ENCODE results near the gene SLC25A12. TPM values are rescaled to one million over a fixed set of nuclear protein-coding genes. Genes with fewer than 3 reads are reported as not detected.

The SLC25A12 gene
- 10 to 100 TPM; 12.0 to 31.1 (median 22.1) TPM for total RNA-seq

GRCh38 chr2:171893824-171894611, at the start of gene SLC25A12:
Gene SLC25A12 (minus strand): TSS chr2:171894244. CDS start chr2:171894214, 30 bp downstream.
- H3K4me3 ChIP-seq: peak within 1 kb of the TSS; percentile 75 to 97 (median 84)
- peaks cover 0 to 17% (median 0%) of the 10 kb centered on the region in 3 donors for H3K36me3 ChIP-seq
- peak within 1 kb of the TSS; percentile 84 to 94 (median 91) for H3K27ac ChIP-seq
- peak; percentile 29 for DNase-seq
- WGBS, 2 donors: 0% methylated on average over 7 to 21 of the region's 63 CpGs
- no peaks in the 10 kb centered on the region for H3K9me3 ChIP-seq
- intact Hi-C loops (cut with DNase I): no loop called here
- H3K27me3 ChIP-seq: no peaks in the 10 kb centered on the region
- H3K4me1 ChIP-seq: peaks cover 7 to 34% (median 24%) of the 10 kb centered on the region in 3 donors
- TF ChIP-seq POLR2A (IDR thresholded peaks at IDR 0.05) (peak in 3 of 4 donors; percentile 22 to 73 (median 70)), CTCF (IDR thresholded peaks at IDR 0.05) (no peak)

GRCh38 chr2:171941316-171941699, 47.3 kb upstream of the SLC25A12 start:
- Histone ChIP-seq H3K4me1 (no peaks in the 10 kb centered on the region), H3K4me3 (no peak overlapping the region), H3K27me3 (no peaks in the 10 kb centered on the region), H3K36me3 (peaks cover 0 to 20% (median 0%) of the 10 kb centered on the region in 3 donors), H3K27ac (no peak overlapping the region), H3K9me3 (no peaks in the 10 kb centered on the region)
- DNase-seq: no peak
- intact Hi-C loops (cut with DNase I): no loop called here
- 94 to 96% methylated on average over 4 to 6 of the region's 6 CpGs for WGBS, 2 donors
- TF ChIP-seq POLR2A (IDR thresholded peaks at IDR 0.05) (no peak), CTCF (IDR thresholded peaks at IDR 0.05) (no peak)

GRCh38 chr2:171939743-171940071, 45.7 kb upstream of the SLC25A12 start:
- Histone ChIP-seq H3K36me3 (peaks cover 0 to 20% (median 0%) of the 10 kb centered on the region in 3 donors), H3K27ac (no peak overlapping the region), H3K4me3 (no peak overlapping the region), H3K4me1 (no peaks in the 10 kb centered on the region), H3K27me3 (no peaks in the 10 kb centered on the region), H3K9me3 (no peaks in the 10 kb centered on the region)
- WGBS, 2 donors: 75 to 84% methylated on average over 3 to 4 of the region's 4 CpGs
- TF ChIP-seq POLR2A (IDR thresholded peaks at IDR 0.05) (no peak), CTCF (IDR thresholded peaks at IDR 0.05) (no peak)
- intact Hi-C loops (cut with DNase I): no loop called here
- no peak for DNase-seq

- TF ChIP-seq POLR2A (IDR thresholded peaks at IDR 0.05) (no peak), CTCF (IDR thresholded peaks at IDR 0.05) (no peak)
- Histone ChIP-seq H3K4me3 (no peak overlapping the region), H3K36me3 (peaks cover 0 to 20% (median 0%) of the 10 kb centered on the region in 3 donors), H3K4me1 (no peaks in the 10 kb centered on the region), H3K9me3 (no peaks in the 10 kb centered on the region), H3K27me3 (no peaks in the 10 kb centered on the region), H3K27ac (no peak overlapping the region)
- WGBS, 2 donors: 78 to 87% methylated on average over 9 of the region's 9 CpGs
- intact Hi-C loops (cut with DNase I): no loop called here
- DNase-seq: no peak
These were observed 45.2 kb upstream of the SLC25A12 start for GRCh38 chr2:171939058-171939742.

- Histone ChIP-seq H3K36me3 (peaks cover 0 to 54% (median 0%) of the 10 kb centered on the region in 3 donors), H3K9me3 (no peaks in the 10 kb centered on the region), H3K4me1 (peaks cover 0 to 6% (median 0%) of the 10 kb centered on the region in 3 donors), H3K27me3 (no peaks in the 10 kb centered on the region), H3K27ac (no peak overlapping the region), H3K4me3 (no peak overlapping the region)
- WGBS, 2 donors: 91 to 97% methylated on average over 4 of the region's 4 CpGs
- intact Hi-C loops (cut with DNase I): no loop called here
- no peak for DNase-seq
- no peak for TF ChIP-seq POLR2A (IDR thresholded peaks at IDR 0.05)
- no peak for TF ChIP-seq CTCF (IDR thresholded peaks at IDR 0.05)
These were observed 36.3 kb upstream of the SLC25A12 start for GRCh38 chr2:171930385-171930784.
